ENCODE results near the gene RPAIN. TPM values are rescaled to one million over a fixed set of nuclear protein-coding genes. Genes with fewer than 3 reads are reported as not detected.

The RPAIN gene
- total RNA-seq, 1 experiment from 2014 or later = 46.1 TPM

DNA sequence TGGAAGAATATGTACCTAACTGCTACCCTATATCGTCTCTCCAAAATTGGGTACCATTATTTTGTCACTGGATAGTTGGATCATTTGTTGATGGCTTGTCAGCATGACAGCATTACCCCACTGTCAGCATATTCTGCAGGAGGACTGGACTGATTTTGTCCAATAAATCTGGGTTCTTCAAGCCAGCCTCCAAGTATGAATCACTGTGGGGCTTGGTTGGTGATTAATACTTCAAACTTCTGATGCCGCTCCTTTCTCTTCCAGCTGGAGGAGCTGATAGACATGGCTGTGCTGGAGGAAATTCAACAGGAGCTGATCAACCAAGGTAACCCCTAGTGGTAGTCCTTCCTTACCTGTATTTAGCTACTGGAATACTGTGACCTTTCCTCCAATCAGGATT lies 2.5 kb downstream of the RPAIN start:
- Histone ChIP-seq H3K79me2 (ENCODE audit: low read length) (peaks cover 43% of the 10 kb centered on the region), H3K27ac (ENCODE audit: low read length) (no peak overlapping the region), H3K27me3 (ENCODE audit: low read length) (no peaks in the 10 kb centered on the region), H3K9me2 (replicated peaks; ENCODE audit: low read length) (no peaks in the 10 kb centered on the region), H3K36me3 (ENCODE audit: low read depth, low read length) (peaks cover 23% of the 10 kb centered on the region), H3K4me3 (ENCODE audit: low read length) (no peak overlapping the region), H3K9me3 (ENCODE audit: low read length) (no peaks in the 10 kb centered on the region), H3K4me1 (ENCODE audit: insufficient read depth, low read length) (peaks cover 20% of the 10 kb centered on the region), H2AFZ (ENCODE audit: low read length) (no peak overlapping the region), H3K9ac (ENCODE audit: low read length) (no peak overlapping the region), H4K20me1 (ENCODE audit: low read length) (0 out of 2 replicates have a peak, but pooled peaks cover 5% of the 10 kb centered on the region), H3F3A (ENCODE audit: low read length, unreplicated experiment) (no peaks in the 10 kb centered on the region), H3K4me2 (ENCODE audit: low read length) (peak overlapping the region; percentile 32)
- BruUV-seq (replicated peaks) = no TSS peak
- ChIA-PET POLR2A (ENCODE audit: unreplicated experiment) (no interaction called here), CTCF (interaction anchor here (1.3 kb wide), 1 partner anchor 17 kb away, joined by 6 read pairs; the partner anchor contains the start of gene C1QBP)
- intact Hi-C loops (cut with micrococcal nuclease) = loop anchor here (1.0 kb wide), 1 partner anchor 17 kb away; the partner anchor contains the start of gene C1QBP
- ATAC-seq (peak; percentile 41), DNase-seq (peak; percentile 85)
- TF ChIP-seq EZH2phosphoT487 (IDR thresholded peaks at IDR 0.05; ENCODE audit: borderline replicate concordance, low read length) (no peak), EZH2 (IDR thresholded peaks at IDR 0.05; ENCODE audit: low read length, unreplicated experiment) (no peak)
- TF ChIP-seq, protein P1, sequence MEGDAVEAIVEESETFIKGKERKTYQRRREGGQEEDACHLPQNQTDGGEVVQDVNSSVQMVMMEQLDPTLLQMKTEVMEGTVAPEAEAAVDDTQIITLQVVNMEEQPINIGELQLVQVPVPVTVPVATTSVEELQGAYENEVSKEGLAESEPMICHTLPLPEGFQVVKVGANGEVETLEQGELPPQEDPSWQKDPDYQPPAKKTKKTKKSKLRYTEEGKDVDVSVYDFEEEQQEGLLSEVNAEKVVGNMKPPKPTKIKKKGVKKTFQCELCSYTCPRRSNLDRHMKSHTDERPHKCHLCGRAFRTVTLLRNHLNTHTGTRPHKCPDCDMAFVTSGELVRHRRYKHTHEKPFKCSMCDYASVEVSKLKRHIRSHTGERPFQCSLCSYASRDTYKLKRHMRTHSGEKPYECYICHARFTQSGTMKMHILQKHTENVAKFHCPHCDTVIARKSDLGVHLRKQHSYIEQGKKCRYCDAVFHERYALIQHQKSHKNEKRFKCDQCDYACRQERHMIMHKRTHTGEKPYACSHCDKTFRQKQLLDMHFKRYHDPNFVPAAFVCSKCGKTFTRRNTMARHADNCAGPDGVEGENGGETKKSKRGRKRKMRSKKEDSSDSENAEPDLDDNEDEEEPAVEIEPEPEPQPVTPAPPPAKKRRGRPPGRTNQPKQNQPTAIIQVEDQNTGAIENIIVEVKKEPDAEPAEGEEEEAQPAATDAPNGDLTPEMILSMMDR (conservative IDR thresholded peaks at IDR 0.05; ENCODE audit: low read depth, low read length) = no peak

DNA sequence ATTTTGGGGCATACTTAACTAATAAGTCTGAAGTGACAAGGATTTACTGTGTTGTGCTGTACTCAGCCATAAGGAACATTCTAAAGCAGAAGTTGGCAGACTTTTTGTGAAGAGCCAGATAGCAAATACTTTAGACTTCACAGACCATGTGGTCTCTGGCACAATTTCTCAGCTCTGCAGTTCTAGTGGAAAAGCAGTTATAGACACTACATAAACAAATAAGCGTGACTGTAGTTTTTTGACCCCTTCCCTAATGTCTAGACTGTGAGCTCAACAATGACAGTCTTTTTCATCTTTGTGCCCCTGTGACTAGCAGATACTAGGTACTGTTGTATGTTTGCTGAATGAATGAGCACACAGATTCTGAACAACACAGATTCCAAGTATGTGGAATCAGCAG lies 4.9 kb downstream of the RPAIN start:
- ATAC-seq (no peak), DNase-seq (no peak)
- ChIA-PET CTCF (interaction anchor here (1.3 kb wide), 1 partner anchor 14 kb away, joined by 8 read pairs; the partner anchor contains the start of gene C1QBP), POLR2A (ENCODE audit: unreplicated experiment) (no interaction called here)
- H2AFZ ChIP-seq (ENCODE audit: low read length) = no peak overlapping the region
- H3K27me3 ChIP-seq (ENCODE audit: low read length) = no peaks in the 10 kb centered on the region
- peaks cover 23% of the 10 kb centered on the region for H3K36me3 ChIP-seq (ENCODE audit: low read depth, low read length)
- intact Hi-C loops (cut with micrococcal nuclease) = no loop called here
- no peaks in the 10 kb centered on the region for H3K9me3 ChIP-seq (ENCODE audit: low read length)
- H3K9ac ChIP-seq (ENCODE audit: low read length) = no peak overlapping the region
- no peak overlapping the region for H3K27ac ChIP-seq (ENCODE audit: low read length)
- H3K4me3 ChIP-seq (ENCODE audit: low read length) = no peak overlapping the region
- no peak overlapping the region for H3K4me2 ChIP-seq (ENCODE audit: low read length)
- no peaks in the 10 kb centered on the region for H4K20me1 ChIP-seq (ENCODE audit: low read length)
- TF ChIP-seq EZH2 (IDR thresholded peaks at IDR 0.05; ENCODE audit: low read length, unreplicated experiment) = no peak
- TF ChIP-seq, protein P1 (conservative IDR thresholded peaks at IDR 0.05; ENCODE audit: low read depth, low read length) = no peak
- no peak for TF ChIP-seq EZH2phosphoT487 (IDR thresholded peaks at IDR 0.05; ENCODE audit: borderline replicate concordance, low read length)
- H3K9me2 ChIP-seq (replicated peaks; ENCODE audit: low read length) = no peaks in the 10 kb centered on the region
- peaks cover 24% of the 10 kb centered on the region for H3K79me2 ChIP-seq (ENCODE audit: low read length)
- BruUV-seq (replicated peaks) = no TSS peak
- H3F3A ChIP-seq (ENCODE audit: low read length, unreplicated experiment) = no peaks in the 10 kb centered on the region
- H3K4me1 ChIP-seq (ENCODE audit: insufficient read depth, low read length) = peaks cover 20% of the 10 kb centered on the region

DNA sequence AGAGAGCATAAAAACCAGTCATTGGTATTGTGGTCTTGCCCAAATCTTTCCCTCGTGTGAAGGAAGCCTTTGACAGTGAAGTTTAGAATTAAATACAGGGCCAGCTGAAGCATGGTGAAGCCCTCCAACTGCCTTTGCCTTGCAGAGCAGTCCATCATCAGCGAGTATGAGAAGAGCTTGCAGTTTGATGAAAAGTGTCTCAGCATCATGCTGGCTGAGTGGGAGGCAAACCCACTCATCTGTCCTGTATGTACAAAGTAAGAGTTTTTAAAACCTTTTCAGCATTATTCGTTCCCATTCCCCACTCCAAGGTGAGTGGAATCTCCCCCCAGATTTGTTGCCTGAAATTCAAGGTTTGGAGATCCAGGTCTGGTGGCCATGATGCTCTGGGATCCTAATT lies 5.8 kb downstream of the RPAIN start:
- BruUV-seq (replicated peaks) = no TSS peak
- no peaks in the 10 kb centered on the region for H3K27me3 ChIP-seq (ENCODE audit: low read length)
- no peak overlapping the region for H3K4me3 ChIP-seq (ENCODE audit: low read length)
- peaks cover 18% of the 10 kb centered on the region for H3K4me1 ChIP-seq (ENCODE audit: insufficient read depth, low read length)
- TF ChIP-seq, protein P1 (conservative IDR thresholded peaks at IDR 0.05; ENCODE audit: low read depth, low read length) = no peak
- TF ChIP-seq EZH2phosphoT487 (IDR thresholded peaks at IDR 0.05; ENCODE audit: borderline replicate concordance, low read length) = no peak
- no peak for TF ChIP-seq EZH2 (IDR thresholded peaks at IDR 0.05; ENCODE audit: low read length, unreplicated experiment)
- H3K9me2 ChIP-seq (replicated peaks; ENCODE audit: low read length) = no peaks in the 10 kb centered on the region
- H4K20me1 ChIP-seq (ENCODE audit: low read length) = no peaks in the 10 kb centered on the region
- no peak overlapping the region for H2AFZ ChIP-seq (ENCODE audit: low read length)
- ChIA-PET POLR2A (ENCODE audit: unreplicated experiment) (no interaction called here), CTCF (no interaction called here)
- peaks cover 16% of the 10 kb centered on the region for H3K79me2 ChIP-seq (ENCODE audit: low read length)
- no peaks in the 10 kb centered on the region for H3K9me3 ChIP-seq (ENCODE audit: low read length)
- DNase-seq (no peak), ATAC-seq (no peak)
- no peak overlapping the region for H3K27ac ChIP-seq (ENCODE audit: low read length)
- H3K9ac ChIP-seq (ENCODE audit: low read length) = no peak overlapping the region
- no peak overlapping the region for H3K4me2 ChIP-seq (ENCODE audit: low read length)
- intact Hi-C loops (cut with micrococcal nuclease) = no loop called here
- peaks cover 23% of the 10 kb centered on the region for H3K36me3 ChIP-seq (ENCODE audit: low read depth, low read length)
- no peaks in the 10 kb centered on the region for H3F3A ChIP-seq (ENCODE audit: low read length, unreplicated experiment)
